Fibroblast of mammary gland (primary cell): ENCODE data around the gene DPH7.
A peak's percentile ranks its signal among the peaks of the same experiment; 100 is the strongest.
"Not testable (repeated sequence)": the region's sequence is repeated elsewhere in the genome, so short reads cannot be mapped to it uniquely, and the experiment has no call there.

Source experiments
- DNase-seq: peaks from one replicate; pipeline ENCODE4 v3.0.0-alpha.2; 2010; ENCODE audit warnings: low read depth
- H3K4me3 ChIP-seq: 2 replicates; pipeline ENCODE4 v1.5.1; 2011; ENCODE audit warnings: low read depth, mild to moderate bottlenecking, low read length, moderate library complexity; ENCODE audit not compliant: control insufficient read depth
- CTCF ChIP-seq: conservative IDR thresholded peaks from 2 replicates; pipeline ENCODE4 v1.5.1; 2011; ENCODE audit warnings: low read depth, low read length, inconsistent platforms; ENCODE audit not compliant: control insufficient read depth, insufficient read depth

DPH7 gene

DNA sequence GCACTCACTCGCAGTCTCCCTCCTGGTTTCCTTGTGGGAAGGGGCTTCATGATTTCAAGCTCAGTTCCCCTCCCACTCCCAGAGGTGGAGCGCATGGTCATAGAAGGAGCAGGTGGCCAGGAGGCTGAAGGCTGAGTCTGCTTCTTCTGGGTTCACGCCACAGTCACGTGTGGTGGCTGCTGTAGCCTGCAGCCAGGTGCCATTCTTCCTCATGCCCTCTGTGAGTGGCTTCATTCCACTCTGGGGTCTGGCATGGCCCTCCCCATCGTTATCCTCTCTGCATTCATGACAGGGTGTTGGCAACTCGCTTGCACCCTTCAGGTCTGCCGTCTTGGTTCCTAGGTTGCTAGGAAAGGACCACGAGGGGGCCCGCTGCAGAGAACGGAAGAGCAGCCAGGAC, 23.5 kb downstream of the DPH7 start:
- TF ChIP-seq CTCF: no peak
- DNase-seq: no peak
- H3K4me3 ChIP-seq: no peak overlapping the region

GRCh38 chr9:137554349-137554748, 24.4 kb downstream of the DPH7 start:
- no peak for DNase-seq
- H3K4me3 ChIP-seq: no peak overlapping the region
- TF ChIP-seq CTCF: no peak

- H3K4me3 ChIP-seq, DNase-seq: not testable (repeated sequence)
These were observed 25.1 kb downstream of the DPH7 start for GRCh38 chr9:137553654-137554053.

DNA sequence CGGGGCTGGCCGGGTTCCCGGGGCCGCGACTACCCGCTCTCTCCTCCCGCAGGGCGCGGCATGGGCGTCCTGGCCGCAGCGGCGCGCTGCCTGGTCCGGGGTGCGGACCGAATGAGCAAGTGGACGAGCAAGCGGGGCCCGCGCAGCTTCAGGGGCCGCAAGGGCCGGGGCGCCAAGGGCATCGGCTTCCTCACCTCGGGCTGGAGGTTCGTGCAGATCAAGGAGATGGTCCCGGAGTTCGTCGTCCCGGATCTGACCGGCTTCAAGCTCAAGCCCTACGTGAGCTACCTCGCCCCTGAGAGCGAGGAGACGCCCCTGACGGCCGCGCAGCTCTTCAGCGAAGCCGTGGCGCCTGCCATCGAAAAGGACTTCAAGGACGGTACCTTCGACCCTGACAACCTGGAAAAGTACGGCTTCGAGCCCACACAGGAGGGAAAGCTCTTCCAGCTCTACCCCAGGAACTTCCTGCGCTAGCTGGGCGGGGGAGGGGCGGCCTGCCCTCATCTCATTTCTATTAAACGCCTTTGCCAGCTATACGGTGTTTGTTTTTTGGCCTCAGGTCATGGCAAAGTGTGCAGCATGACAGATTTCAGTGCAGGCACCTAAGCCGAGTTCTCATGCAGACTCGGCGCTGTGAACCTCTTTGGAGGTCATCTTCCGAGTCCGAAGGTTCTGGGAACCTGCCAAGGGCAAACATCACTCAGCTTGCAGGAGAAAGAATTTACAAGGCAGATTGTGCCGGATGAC, 26.5 kb downstream of the DPH7 start:
- DNase-seq: no peak
- H3K4me3 ChIP-seq: peak overlapping the region; percentile 82
- no peak for TF ChIP-seq CTCF

GRCh38 chr9:137551264-137552021, 27.3 kb downstream of the DPH7 start, which contains the start of gene MRPL41:
Gene MRPL41 (plus strand): TSS chr9:137551879. CDS start chr9:137552082, 203 bp downstream.
- H3K4me3 ChIP-seq: peak within 1 kb of the TSS; percentile 82
- TF ChIP-seq CTCF: no peak
- peak; percentile 76 for DNase-seq

DNA sequence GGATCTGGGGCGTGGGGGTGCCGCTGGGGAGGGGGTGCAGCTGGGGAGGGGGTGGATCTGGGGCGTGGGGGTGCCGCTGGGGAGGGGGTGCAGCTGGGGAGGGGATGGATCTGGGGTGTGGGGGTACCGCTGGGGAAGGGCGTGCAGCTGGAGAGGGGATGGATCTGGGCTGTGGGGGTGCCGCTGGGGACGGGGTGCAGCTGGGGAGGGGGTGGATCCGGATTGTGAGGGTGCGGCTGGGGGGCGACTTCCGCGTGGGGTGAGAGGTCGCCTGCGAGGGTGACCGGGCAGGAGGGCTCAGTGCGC, 27.8 kb downstream of the DPH7 start:
- not testable (repeated sequence) for DNase-seq
- peak overlapping the region; percentile 51 for H3K4me3 ChIP-seq

GRCh38 chr9:137550231-137550621, 28.5 kb downstream of the DPH7 start, which contains the start of gene PNPLA7:
Gene PNPLA7 (minus strand): TSS chr9:137550402. CDS start chr9:137550197, 205 bp downstream.
- peak; percentile 61 for DNase-seq
- peak within 1 kb of the TSS; percentile 51 for H3K4me3 ChIP-seq
- TF ChIP-seq CTCF: no peak
